ENCODE data around the gene SRSF10. TPM values are rescaled to one million over a fixed set of nuclear protein-coding genes. Genes with fewer than 3 reads are reported as not detected.
"Not testable (repeated sequence)": the region's sequence is repeated elsewhere in the genome, so short reads cannot be mapped to it uniquely, and the experiment has no call there.

Gene SRSF10
- total RNA-seq, 1 experiment from 2014 or later: 108 TPM

DNA sequence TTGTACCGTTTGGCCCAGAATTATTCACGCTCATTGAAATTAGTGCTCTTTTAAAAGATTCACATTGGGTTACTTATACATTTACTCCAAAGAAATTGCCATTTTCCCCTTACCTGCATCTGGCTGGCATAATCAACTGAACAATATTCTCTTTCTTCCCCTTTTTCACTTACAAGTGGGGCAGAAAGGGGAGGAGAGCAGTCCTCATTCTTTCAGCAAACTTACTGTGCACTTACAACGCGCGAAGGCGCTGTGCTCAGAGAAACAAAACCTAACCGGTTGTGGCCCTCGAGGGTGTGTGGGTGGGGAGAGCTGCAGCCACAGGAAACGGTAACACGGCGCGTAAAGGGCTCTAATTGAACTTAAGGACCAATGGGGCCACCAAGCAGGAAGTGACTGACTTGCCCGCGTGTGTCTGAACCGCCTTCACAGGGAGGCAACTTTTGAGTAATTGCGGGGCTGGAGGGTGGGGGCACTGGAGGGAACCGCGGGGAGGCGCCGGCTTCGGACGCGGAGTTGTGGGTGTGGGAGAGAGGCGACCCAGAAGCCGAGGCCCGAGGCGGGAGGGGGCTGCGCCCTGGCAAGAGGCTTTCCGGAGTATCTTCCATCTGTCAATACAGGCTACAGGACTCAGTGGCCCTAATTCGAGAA lies 21.2 kb downstream of the SRSF10 start:
- peak; percentile 96 for DNase-seq (ENCODE audit: low read depth)

DNA sequence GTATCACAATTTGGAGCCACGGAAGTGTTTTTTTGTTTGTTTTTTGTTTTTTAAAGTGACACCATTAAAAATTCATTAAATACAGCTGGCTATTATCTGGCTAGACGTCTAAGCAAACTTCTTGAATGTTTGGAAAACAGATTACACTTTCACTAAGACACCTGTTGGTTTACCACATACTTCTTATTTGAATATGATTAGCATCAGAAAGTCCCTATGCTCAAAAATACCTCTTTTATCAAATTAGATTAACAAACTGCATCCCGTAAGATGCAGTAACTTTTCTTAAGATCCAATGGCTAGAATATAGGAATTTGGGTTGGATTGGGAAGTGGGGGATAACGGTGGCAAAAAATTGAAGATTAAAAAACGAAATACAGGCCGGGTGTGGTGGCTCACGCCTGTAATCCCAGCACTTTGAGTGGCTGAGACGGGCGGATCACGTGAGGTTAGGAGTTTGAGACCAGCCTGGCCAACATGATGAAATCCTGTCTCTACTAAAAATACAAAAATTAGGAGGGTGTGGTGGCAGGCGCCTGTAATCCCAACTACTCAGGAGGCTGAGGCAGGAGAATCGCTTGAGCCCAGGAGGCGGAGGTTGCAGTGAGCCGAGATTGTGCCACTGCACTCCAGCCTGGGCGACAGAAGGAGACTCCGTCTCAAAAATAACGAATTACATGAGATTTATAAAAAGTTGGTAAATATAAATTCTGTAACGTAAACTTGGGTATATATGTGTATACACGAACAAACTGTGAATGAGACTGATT lies 21.9 kb downstream of the SRSF10 start:
- not testable (repeated sequence) for DNase-seq (ENCODE audit: low read depth)

DNA sequence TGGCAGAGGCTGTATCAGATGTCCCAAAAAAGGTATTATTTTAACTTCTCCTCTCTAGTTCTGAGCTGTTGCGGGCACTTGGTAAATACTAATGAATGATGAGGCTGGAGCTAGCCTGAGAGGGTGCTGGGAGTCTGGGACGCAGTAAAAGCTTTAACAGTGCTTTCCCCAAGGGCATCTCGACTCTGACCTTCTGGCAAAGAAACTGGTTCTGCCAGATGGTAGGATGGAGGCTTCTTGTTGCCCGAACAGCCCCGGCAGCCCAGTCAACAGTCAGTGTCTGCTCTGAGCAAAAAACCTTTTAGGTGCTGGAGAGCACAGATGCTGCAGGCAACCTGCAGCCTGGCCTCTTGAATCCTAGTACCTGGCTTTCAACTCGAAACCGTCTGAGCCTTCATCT lies 23.0 kb downstream of the SRSF10 start:
- DNase-seq (ENCODE audit: low read depth): no peak

DNA sequence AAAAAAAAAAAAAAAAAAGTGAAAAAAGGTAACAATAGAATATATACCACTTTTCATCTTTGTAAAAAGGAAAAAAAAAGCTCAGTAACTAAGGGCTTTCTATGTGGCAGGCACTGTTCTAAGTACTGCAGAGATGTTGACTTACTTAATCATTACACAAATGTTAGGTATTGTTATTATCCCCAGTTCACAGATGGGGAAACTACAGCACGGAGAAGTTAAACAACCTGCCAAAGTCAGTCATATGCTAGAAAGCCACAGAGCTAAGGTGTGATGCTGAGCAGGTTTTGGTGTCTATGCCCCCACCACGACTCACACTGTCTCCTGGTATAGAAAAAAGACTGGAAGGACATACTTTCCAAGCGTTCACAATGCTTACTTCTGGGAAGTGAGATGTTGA lies 27.1 kb downstream of the SRSF10 start:
- DNase-seq (ENCODE audit: low read depth): no peak

DNA sequence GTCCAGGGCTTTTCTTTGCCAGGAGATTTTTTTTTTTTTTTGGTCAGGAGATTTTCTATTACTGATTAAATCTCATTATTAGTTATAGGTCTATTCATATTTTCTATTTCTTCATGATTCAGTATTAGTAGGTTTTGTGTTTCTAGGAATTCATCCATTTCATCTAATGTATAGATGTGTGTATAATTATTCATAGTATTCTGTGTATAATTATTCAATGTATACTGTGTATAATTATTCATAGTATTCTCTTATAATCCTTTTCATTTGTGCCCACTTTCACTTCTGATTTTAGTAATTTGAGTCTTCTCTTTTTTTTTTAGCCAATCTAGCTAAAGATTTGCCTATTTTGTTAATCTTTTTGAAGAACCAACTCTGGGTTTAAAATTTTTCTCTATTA lies 32.8 kb downstream of the SRSF10 start:
- DNase-seq (ENCODE audit: low read depth): no peak

DNA sequence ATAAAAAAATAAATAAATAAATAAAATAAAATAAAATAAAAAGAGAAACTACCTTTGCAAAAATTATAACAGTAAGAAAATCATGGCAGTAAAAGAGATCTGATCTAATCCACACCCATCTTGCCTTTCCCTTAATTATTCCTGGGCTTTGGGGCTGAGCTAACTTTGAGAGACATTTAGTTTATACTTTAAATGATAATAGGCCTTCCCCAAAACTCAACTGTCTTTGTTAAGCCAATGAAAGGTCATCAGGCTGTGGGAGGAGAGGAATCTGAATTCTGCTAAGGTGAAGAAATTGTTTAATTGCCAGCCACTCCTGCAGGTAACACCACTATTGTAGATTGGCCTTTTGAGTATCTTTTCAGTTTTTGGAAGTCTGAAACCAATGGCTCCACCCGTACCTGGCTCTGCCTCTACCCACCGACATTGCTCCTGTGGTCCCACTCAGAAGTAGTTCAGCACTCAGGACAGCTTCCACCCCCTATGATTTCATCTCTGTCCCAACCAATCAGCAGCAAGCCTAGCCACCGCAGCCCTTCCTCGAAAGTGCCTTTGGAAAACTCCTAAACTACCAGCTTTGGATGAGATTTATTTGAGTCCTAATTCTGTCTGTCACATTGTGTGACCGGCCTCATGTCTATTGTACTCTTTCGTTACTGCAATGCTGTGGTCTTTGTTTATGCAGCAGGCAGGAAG lies 43.5 kb downstream of the SRSF10 start:
- no peak for DNase-seq (ENCODE audit: low read depth)

DNA sequence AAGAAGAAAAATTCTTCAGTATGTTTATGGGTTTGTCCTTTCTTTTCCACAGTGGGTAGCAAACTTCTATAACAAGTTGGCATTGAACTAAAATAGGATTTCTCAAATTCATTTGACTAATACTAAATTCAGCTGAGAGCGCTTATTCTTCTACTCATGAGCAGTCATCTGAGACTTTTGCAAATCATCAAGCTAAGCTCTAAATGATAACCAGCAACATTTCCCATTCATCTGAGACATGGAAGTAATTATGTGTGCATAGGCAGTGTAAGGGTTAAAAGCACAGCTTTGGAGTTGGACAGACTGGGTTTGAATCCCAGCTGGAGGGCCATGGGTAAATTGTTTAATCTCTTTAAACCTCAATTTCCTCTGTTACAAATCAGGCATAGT lies 48.6 kb downstream of the SRSF10 start:
- DNase-seq (ENCODE audit: low read depth): no peak

DNA sequence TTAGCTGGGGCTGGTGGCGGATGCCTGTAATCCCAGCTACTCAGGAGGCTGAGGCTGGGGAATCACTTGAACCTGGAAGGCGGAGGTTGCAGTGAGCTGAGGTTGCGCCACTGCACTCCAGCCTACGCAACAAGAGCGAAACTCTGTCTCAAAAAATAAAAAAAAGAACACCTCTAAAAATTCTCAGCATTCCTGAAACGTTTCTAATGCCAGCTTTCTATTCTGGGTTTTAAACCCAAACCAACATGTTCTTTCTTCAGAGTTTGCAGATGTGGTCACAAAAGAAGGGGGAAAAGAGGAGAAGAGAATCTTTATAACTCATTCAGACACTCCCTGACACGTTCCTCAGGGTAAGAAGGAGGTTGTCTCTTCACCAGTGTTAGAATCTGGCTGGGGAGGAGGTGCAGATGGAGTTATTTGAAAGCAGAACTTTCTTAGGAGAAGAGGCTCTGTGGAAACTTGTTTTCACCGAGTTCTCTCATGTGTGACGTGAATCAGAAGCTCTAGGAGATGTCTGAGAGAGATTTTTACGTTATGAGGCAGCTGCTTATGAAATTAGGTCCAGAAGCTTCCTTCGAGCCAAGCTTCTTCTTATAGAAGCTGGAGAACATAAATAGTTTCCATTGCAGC lies 49.2 kb downstream of the SRSF10 start:
- DNase-seq (ENCODE audit: low read depth): peak; percentile 39

DNA sequence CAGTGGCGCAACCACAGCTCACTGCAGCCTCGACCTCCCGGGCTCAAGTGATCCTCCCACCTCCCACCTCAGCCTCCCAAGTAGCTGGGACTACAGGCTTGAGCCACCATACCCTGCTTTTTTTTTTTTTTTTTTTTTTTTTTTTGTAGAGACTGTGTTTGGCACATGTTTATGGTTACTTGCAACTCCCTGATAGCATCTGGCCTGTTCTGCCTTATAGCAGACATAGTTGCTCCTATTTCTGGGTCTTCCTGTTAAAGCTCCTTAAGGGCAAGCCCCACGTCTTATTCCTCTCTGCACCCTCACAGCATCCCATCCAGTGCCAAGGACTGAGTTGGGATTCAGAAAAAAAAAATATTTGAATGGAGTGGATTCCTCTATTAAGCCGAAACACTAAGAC lies 49.9 kb downstream of the SRSF10 start:
- no peak for DNase-seq (ENCODE audit: low read depth)

DNA sequence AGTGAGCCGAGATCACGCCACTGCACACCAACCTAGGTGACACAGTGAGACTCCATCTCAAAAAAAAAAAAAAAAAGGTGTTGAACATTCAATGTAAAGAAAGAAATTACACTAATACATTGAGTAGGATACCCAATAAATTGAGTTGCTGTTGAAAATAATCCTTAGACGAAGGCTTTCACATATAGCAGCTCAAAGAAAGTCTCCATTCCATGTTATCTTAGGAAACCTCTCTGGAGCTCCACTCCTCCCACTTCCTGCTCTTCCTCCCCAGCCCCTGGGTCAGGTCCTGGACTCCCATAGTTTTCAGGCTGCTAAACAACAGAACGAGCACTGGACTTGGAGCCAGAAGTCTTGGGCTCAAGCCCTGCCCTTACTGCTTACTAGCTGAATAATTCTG lies 51.3 kb downstream of the SRSF10 start:
- DNase-seq (ENCODE audit: low read depth): no peak

DNA sequence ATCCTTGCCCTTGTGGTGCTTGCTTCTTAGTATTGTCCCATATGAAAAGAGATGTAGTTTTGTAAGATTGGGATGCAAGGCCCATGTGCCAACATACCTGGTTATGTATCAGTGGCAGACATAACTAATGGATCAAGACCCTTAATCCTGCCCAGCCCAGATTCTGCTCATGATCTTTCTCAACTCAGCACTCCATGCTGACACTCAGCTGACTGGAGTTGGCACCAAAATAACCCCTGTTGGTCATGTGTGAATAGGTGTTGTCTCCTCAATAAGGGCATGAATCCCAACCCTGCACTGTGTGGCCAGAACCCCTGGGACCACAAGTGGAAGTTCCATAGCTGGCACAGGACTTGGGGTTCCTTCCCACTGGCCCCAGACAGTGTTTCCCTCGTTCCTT lies 53.0 kb downstream of the SRSF10 start:
- DNase-seq (ENCODE audit: low read depth): no peak

DNA sequence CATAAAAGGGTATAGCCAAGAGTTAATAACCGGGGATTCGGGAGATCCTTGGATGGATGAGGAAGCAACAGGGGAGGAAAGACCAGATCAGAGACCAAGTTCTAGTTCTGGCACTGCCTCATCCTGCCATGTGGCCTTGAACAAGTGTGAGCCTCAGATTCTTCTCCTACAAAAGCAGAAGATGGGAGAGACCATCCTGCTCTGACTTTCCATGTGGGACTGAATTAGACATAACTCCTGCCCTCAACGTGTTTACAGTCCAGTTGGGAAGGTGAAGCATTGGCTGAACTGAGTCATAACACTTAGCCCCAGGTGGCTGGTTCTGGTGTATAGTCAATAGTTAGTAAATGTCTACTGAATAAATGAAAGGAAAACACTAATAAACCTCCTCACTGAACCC lies 54.8 kb downstream of the SRSF10 start:
- DNase-seq (ENCODE audit: low read depth): no peak

DNA sequence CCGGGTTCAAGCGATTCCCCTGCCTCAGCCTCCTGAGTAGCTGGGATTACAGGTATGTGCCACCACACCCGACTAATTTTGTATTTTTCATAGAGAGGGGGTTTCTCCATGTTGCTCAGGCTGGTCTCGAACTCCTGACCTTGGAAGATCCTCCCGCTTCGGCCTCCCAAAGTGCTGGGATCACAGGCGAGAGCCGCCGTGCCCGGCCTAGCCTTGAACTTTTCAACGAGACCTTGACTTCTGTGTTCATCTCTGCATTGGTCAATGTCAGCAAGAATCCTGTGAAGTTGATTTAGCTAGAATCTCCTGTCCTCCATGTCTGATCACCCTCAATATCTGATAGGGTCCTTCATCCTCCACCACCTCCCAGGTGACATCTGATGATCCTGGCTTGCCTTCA lies 55.5 kb downstream of the SRSF10 start:
- DNase-seq (ENCODE audit: low read depth): no peak

DNA sequence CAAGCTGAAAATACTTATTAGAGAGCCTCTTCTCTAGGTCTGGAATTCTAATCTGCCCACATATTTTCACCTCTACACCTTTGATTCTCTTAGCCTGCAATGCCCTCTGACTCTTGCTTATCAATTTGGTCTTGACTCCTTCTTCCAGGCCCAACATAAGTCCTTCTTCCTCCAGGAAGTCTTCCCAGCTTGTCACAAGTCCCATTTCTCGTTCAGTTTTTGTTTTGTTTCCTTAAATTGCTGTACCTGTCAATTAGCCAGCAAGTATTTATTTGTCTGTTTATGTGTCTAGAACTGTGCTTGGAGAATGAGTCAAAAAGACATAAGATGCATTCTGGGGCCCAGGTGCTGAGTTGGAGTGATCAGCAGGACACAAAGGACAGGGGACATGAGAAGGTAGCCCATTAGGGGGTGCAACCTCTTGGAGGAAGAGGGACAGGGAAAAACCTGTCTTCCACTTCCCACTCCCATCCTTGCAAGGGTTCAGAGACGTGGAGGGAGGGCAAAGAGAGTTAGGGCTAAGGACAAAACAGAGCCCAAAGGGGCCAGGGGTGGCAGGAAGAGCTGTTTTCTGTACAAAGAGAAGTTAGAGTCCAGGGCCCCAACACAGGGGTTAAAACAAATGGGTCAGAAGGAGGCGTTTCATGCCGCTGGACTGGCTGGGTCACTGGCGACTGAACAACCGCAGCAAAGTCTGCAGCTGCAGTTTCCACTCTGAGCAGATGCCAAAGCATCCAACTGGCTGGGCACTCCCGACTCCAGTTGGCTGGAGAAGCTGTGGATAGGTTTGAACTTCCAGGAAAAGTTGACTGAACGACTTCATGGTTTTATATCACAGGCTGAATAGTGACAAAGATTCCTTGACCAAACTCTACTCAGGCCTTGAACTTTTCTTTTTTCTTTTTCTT lies 56.3 kb downstream of the SRSF10 start:
- peak; percentile 23 for DNase-seq (ENCODE audit: low read depth)

DNA sequence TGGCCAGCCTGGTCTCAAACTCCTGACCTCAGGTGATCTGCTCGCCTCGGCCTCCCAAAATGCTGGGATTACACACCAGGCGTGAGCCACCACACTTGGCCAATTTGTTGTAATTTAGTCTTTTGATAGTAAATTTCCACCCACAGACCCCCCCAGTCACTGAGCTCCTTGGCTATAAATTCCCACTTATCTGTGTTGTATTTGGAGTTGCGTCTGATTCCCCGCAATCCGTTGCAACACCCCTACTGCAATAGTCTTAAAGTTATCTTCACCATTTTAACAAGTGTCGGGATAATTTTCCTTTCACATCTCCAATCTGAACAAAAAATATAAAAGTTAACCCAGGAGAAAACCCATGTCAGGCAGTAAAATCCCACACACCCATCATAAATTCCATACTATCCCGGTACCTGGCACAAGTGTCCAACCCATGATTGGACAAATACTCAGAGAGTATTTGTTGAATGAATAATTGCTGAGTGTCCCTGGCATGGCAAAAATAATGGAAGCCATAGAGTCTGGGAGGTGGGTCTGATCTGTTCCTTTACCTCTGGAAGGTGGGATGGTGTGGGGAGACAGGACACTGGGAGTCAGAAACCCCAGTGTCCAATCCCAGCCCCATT lies 57.7 kb downstream of the SRSF10 start:
- no peak for DNase-seq (ENCODE audit: low read depth)

DNA sequence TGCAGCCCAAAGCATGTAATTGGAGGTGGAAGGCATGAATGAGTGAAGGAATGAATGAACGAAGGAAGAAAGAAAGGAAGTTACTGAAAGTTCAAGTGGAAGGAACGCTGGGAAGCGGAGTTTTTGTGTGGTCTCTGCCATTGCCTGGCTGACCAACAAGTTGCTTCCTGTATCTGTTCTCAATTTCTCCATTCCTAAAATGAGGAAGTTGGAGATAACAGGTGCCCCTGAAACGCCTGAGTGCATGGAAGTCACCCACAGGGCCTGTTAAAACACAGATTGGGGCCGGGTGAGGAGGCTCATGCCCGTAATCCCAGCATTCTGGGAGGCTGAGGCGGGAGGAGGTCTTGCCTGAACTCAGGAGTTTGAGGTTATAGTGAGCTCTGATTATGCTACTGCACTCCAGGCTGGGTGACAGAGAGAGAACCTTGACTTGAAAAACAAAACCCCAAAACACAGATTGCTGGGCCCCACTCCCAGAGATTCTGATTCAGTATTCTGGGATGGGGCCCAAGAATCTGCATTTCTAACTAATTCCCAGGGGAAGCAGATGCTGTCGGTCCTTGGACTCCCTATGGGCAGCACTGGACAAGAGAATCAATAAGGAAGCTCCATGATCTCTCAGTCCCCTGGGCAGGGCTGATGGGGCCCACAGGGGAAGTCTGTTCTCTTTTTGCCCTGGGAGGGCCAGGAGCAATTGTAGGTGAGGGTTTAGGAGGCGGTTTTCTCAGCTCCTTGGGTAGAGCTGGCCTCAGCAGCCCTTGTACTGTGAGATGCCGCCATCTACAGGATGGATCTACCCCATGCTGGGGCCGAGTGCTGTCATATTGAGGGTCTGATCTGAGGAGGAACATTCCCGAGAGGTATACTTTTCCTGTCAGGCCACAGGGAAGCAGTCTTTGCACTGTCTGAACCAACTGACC lies 63.7 kb downstream of the SRSF10 start:
- DNase-seq (ENCODE audit: low read depth): peak; percentile 81

DNA sequence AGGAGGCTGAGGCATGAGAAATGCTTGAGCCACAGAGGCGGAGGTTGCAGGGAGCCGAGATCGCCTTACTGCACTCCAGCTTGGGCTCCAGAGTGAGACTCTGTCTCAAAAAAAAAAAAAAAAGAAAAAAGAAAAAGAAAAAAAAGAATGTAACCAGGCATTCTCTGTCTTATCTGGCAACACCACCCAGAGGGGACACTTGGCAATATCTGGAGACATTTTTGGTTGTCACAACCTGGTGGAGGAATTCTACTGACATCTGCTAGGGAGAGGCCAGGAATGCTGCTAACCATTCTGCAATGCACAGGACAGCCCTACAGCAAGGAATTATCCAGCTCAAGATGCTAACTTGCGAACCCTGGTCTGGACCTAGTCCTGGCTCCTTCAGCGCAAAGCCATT lies 64.7 kb downstream of the SRSF10 start:
- DNase-seq (ENCODE audit: low read depth): no peak

DNA sequence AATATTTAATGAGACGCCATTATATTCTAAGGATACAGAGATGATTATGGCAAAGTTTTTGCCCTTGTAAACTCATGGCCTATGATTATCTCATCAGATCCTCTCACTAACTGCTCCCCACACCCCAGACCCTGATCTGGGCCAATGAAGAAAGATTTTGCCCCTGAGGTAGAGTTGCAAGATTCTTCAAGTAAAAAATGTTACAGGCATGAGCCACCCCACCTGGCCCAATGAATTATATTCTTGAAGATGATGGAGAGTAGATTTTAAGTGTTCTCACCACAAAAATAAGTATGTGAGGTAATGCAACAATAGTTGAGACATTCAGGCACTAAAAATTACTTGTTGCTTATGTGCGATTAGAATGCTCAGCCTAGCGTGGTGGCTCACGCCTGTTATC lies 65.2 kb downstream of the SRSF10 start:
- DNase-seq (ENCODE audit: low read depth): no peak

All from M059J (cell line).